ENCODE data around the gene CCDC192. TPM values are rescaled to one million over a fixed set of nuclear protein-coding genes. Genes with fewer than 3 reads are reported as not detected.

Gene CCDC192
- total and polyA plus RNA-seq, 10 of the 15 experiments (the other 5 are each of a cell fraction or from before 2014, with no cell fraction given): 0.20 to 0.79 (median 0.32) TPM; not detected in 4

- Histone ChIP-seq H3K9ac (ENCODE audit: control insufficient read depth, insufficient read depth, low read length) (no peak overlapping the region), H3K27me3 (replicated peaks in 1 of 2; ENCODE audit: control insufficient read depth in 2 of 2, insufficient read depth in 2 of 2, low read length in 1 of 2) (no peaks in the 10 kb centered on the region; a peak in 1 of 4 replicates), H3K79me2 (ENCODE audit: control insufficient read depth, insufficient read depth, low read length) (no peaks in the 10 kb centered on the region), H2AFZ (ENCODE audit: control insufficient read depth, low read depth, low read length) (no peak overlapping the region), H3K27ac (ENCODE audit: control insufficient read depth, insufficient read depth) (no peak overlapping the region), H3K4me3 (no peak overlapping the region), H3K4me2 (ENCODE audit: control insufficient read depth, insufficient read depth) (no peak overlapping the region), H4K20me1 (ENCODE audit: control insufficient read depth, insufficient read depth) (no peaks in the 10 kb centered on the region), H3K4me1 (ENCODE audit: control insufficient read depth, insufficient read depth, low read length) (no peaks in the 10 kb centered on the region), H3K9me3 (replicated peaks; ENCODE audit: control insufficient read depth, insufficient read depth, low read length) (no peaks in the 10 kb centered on the region), H3K36me3 (ENCODE audit: control insufficient read depth in 2 of 2, insufficient read depth in 2 of 2, low read length in 1 of 2) (no peaks in the 10 kb centered on the region)
- ATAC-seq (no peak), DNase-seq (ENCODE audit: low read depth, low spot score) (no peak), FAIRE-seq (no peak)
- ChIA-PET POLR2A (no interaction called here), SMC1A (ENCODE audit: uncharacterized antibody, unreplicated experiment) (interaction anchor here (0.6 to 1.7 kb wide), 7 partner anchors 19 to 399 kb away, joined by 3 to 5 read pairs (median 3); no protein-coding TSS in a partner anchor), CTCF (no interaction called here), RAD21 (ENCODE audit: unreplicated experiment) (no interaction called here)
- BruUV-seq (replicated peaks): no TSS peak
- in situ Hi-C loops (cut with MboI): no loop called here
- intact Hi-C loops (cut with micrococcal nuclease; ENCODE audit: unreplicated experiment): no loop called here
- WGBS (ENCODE audit: insufficient coverage, insufficient replicate concordance, low lambda C conversion rate, missing lambda C conversion rate): 3% methylated on average over 3 of the region's 3 CpGs
- no peak for TF ChIP-seq FOXK2 (IDR thresholded peaks at IDR 0.05)
- TF ChIP-seq PRDM15 (CRISPR knock-in tag; IDR thresholded peaks at IDR 0.05): no peak
- TF ChIP-seq CTCF (IDR thresholded peaks at IDR 0.05 in 2 of 3, conservative IDR thresholded peaks at IDR 0.05 in 1 of 3; ENCODE audit: control insufficient read depth in 2 of 3, extremely low read depth in 1 of 3, insufficient read depth in 1 of 3, low read depth in 3 of 3, low read length in 3 of 3): no peak
- TF ChIP-seq POLR2AphosphoS2 (IDR thresholded peaks at IDR 0.05; ENCODE audit: low read depth, low read length): no peak
- no peak for TF ChIP-seq E4F1 (IDR thresholded peaks at IDR 0.05; ENCODE audit: borderline replicate concordance, partially characterized antibody)
- no peak for TF ChIP-seq KLF5 (IDR thresholded peaks at IDR 0.05; ENCODE audit: partially characterized antibody)
- no peak for TF ChIP-seq ZBTB40 (IDR thresholded peaks at IDR 0.05; ENCODE audit: borderline replicate concordance)
- no peak for TF ChIP-seq NFIC (IDR thresholded peaks at IDR 0.05; ENCODE audit: low read depth, low read length)
- no peak for TF ChIP-seq NR2C1 (IDR thresholded peaks at IDR 0.05)
Observed at GRCh38 chr5:127802477-127802865, 99.3 kb downstream of the CCDC192 start.

Data from GM12878 (cell line).